ENCODE data around the gene XCL2. TPM values are rescaled to one million over a fixed set of nuclear protein-coding genes. Genes with fewer than 3 reads are reported as not detected.

XCL2 gene
- total RNA-seq, 1 experiment from 2014 or later, result not detected

GRCh38 chr1:168591066-168591465 lies 47.3 kb upstream of the XCL2 start:
- Mint-ChIP-seq H3K36me3 (no peaks in the 10 kb centered on the region), H3K4me1 (no peaks in the 10 kb centered on the region), H3K27me3 (ENCODE audit: low read depth) (no peaks in the 10 kb centered on the region), H3K4me3 (no peak overlapping the region), H3K9me3 (peaks cover 12% of the 10 kb centered on the region), H3K27ac (no peak overlapping the region)
- ChIA-PET POLR2A (no interaction called here), CTCF (no interaction called here)
- ATAC-seq (no peak), DNase-seq (ENCODE audit: low spot score) (no peak)
- TF ChIP-seq PRDM15 (CRISPR knock-in tag; IDR thresholded peaks at IDR 0.05) (no peak), KAT7 (CRISPR knock-in tag; IDR thresholded peaks at IDR 0.05; ENCODE audit: borderline replicate concordance) (no peak), ZNF532 (CRISPR knock-in tag; IDR thresholded peaks at IDR 0.05; ENCODE audit: borderline replicate concordance) (no peak), NR1H2 (CRISPR knock-in tag; IDR thresholded peaks at IDR 0.05) (no peak), SMAD3 (CRISPR knock-in tag; IDR thresholded peaks at IDR 0.05; ENCODE audit: borderline replicate concordance) (no peak), ZNF512 (CRISPR knock-in tag; IDR thresholded peaks at IDR 0.05; ENCODE audit: borderline replicate concordance) (no peak), ARID4B (CRISPR knock-in tag; IDR thresholded peaks at IDR 0.05; ENCODE audit: borderline replicate concordance) (no peak), ZNF396 (CRISPR knock-in tag; IDR thresholded peaks at IDR 0.05; ENCODE audit: borderline replicate concordance) (no peak), FOXP1 (CRISPR knock-in tag; IDR thresholded peaks at IDR 0.05; ENCODE audit: borderline replicate concordance) (no peak), CBFB (CRISPR knock-in tag; IDR thresholded peaks at IDR 0.05; ENCODE audit: low read depth) (no peak), ETV6 (CRISPR knock-in tag; IDR thresholded peaks at IDR 0.05) (no peak), ZNF232 (CRISPR knock-in tag; IDR thresholded peaks at IDR 0.05) (no peak), ZNF121 (CRISPR knock-in tag; IDR thresholded peaks at IDR 0.05) (no peak), NFATC4 (CRISPR knock-in tag; IDR thresholded peaks at IDR 0.05) (no peak), EMX1 (CRISPR knock-in tag; IDR thresholded peaks at IDR 0.05) (no peak), HMGA2 (CRISPR knock-in tag; IDR thresholded peaks at IDR 0.05) (no peak)
